Measurements from ENCODE around the gene LGALS3.

DNA sequence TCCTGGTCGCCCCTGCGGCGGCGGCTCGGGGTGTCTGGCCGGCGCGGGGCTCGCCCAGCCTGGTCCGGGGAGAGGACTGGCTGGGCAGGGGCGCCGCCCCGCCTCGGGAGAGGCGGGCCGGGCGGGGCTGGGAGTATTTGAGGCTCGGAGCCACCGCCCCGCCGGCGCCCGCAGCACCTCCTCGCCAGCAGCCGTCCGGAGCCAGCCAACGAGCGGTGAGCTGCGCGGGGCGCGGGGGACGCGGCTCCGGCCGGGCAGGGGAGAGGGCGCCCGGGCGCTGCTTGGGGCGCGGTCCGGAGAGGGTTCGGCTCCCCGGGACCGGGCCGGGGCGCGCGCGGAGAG lies at the start of gene LGALS3:
- no peak for TF ChIP-seq EZH2 (IDR thresholded peaks at IDR 0.05)
- no peak for TF ChIP-seq POLR2AphosphoS5 (IDR thresholded peaks at IDR 0.05; ENCODE audit: borderline replicate concordance, low read depth, low read length)

All from SK-N-MC (cell line).